ENCODE measurements around the gene ABCA9.

The ABCA9 gene

DNA sequence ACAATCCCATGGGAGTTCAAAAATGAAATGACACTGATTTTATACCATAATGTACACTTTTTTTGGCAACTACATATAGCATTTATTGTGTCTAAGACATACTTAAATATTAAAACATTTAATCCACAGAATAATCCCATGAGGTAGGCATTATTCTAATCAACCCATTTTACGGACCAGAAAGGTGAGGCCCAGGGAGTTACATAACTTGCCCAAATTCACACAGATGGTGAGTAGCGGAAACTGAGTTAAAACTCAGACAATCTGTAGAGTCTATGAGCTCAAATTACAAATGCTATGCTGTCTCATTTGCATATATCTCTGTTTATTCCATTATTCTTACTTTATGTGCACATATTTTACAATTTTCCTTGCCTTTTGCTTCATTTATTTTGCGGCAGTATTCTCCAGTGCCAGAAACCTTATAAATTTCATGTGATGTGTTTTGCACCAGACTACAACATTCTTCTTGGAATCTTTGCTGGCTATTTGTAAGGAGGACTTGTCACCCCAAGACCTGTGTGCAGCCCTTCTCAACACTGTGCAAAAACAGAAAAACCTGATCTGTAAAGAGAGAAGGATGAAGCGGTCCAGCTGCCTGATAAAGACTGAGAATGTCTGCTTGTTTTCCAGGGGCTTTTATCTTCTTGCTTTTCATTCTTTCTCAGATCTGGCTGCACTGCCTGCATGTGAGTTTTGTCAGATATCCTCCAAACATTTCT, 2.3 kb upstream of the ABCA9 start:
- in situ Hi-C loops (cut with HindIII; ENCODE audit: low pct_unique_long_range_greater_than_20kb, low sequenced_read_pairs): no loop called here
- DNase-seq (ENCODE audit: low read depth in 1 of 2, low spot score in 1 of 2): no peak
- TF ChIP-seq JUND (IDR thresholded peaks at IDR 0.05; ENCODE audit: low read depth): no peak

DNA sequence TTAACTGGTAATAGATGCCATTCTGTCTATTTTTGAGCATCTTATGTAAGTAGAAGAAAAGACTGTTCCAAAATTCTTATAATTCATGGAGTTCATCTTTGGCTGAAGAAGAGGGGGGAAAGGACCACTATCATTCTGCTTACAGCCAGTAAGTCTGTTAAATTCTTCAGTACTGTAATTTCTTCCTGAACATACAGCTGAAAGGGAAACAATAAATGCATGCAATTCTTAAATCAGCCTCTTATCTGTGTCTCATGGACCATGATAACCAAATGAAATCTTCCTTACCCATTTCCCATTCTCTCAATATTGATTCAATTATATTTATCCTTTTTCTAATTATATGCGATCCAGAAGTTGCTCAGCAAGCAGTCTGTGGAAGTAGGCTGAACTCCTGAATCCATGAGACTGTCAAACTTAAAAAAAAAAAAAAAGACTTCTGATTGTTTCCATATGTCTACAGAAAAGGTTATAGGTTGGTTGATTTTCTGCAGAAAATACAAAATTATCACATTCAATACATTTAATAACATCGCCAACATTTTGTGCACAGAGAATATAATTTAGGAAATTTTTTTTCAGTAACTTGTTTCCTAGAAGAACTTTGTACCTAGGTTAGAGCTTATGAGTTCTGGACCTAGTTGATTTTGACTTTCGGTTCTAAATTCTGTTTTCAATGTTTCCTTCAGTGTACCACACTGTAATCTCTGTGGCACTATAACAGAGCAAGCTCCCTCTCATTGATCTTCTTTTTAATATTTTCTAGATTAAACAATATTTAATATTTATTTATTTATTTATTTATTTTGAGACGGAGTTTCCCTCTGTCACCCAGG, 1.2 kb upstream of the ABCA9 start:
- no peak for TF ChIP-seq JUND (IDR thresholded peaks at IDR 0.05; ENCODE audit: low read depth)
- in situ Hi-C loops (cut with HindIII; ENCODE audit: low pct_unique_long_range_greater_than_20kb, low sequenced_read_pairs): no loop called here
- DNase-seq (ENCODE audit: low read depth in 1 of 2, low spot score in 1 of 2): no peak

DNA sequence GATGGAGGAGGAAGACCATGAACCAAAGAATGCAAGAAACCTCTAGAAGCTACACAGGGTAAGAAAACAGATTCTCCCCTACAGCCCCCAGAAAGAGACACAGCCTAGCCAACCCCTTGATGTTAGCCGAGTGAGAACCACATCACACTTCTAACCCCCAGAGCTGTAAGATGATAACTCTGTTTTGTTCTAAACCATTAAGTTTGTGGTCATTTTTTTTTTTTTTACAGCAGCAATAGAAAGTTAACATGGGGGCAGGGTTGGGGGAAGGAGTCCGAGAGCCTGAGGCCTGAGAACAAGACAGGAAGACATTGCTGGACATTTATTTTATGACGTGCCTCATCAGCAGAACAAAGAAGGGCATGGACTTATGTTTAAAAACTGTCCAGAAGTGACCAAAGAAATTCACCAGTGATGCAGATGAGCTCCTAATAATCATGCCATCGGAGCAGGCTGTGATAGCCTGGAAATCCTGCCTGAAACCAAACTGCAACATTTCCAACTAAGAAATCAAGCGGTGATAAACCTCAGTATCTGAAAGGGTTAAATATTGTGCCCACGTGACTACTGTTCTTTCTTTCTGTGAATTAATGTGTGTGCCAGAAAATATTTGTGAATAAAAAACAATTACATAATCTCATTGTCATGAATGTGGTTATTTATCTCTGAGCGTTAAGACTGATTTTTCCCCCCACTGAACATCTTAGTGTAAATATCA, 1.1 kb downstream of the ABCA9 start:
- in situ Hi-C loops (cut with HindIII; ENCODE audit: low pct_unique_long_range_greater_than_20kb, low sequenced_read_pairs): no loop called here
- no peak for DNase-seq (ENCODE audit: low read depth in 1 of 2, low spot score in 1 of 2)
- no peak for TF ChIP-seq JUND (IDR thresholded peaks at IDR 0.05; ENCODE audit: low read depth)

DNA sequence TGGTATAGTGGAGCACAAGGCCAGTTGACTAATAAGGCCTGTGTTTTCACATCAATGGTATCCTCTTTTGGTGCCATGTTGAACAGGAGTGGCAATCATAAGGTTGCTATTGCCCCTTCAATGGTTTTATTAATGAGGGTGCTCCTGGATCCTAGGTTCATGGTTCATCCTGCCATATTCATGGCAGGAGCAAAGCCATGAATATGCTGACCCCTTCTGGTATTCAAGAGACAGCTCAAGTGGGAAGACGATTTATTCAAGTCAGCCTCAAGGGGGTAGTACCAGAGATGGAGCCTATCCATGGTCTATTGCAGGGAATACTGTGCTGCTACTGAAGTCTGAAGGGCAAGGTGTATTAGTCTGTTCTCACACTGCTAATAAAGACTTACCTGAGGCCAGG, 2.6 kb downstream of the ABCA9 start:
- DNase-seq (ENCODE audit: low read depth in 1 of 2, low spot score in 1 of 2): no peak
- in situ Hi-C loops (cut with HindIII; ENCODE audit: low pct_unique_long_range_greater_than_20kb, low sequenced_read_pairs): no loop called here
- TF ChIP-seq JUND (IDR thresholded peaks at IDR 0.05; ENCODE audit: low read depth): no peak

DNA sequence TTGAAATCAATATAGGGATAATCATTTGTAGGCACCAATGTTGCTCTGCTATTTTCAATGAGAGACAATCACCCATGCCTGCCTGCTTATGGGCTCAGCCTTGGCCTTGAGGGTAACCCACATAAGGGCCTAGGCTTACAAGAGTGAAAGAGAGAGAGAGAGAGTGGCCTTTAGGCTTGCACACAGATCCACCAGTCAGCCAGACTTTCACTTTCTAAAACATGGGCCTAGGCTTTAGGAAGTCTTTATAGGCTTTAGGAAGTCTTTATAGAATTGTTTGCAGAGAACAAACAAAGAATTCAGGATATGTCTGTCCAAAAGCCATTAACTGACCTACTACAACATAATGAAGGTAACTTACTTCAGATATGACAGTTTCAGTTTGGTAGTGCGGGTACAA, 3.4 kb downstream of the ABCA9 start:
- TF ChIP-seq JUND (IDR thresholded peaks at IDR 0.05; ENCODE audit: low read depth): no peak
- no peak for DNase-seq (ENCODE audit: low read depth in 1 of 2, low spot score in 1 of 2)
- in situ Hi-C loops (cut with HindIII; ENCODE audit: low pct_unique_long_range_greater_than_20kb, low sequenced_read_pairs): no loop called here

DNA sequence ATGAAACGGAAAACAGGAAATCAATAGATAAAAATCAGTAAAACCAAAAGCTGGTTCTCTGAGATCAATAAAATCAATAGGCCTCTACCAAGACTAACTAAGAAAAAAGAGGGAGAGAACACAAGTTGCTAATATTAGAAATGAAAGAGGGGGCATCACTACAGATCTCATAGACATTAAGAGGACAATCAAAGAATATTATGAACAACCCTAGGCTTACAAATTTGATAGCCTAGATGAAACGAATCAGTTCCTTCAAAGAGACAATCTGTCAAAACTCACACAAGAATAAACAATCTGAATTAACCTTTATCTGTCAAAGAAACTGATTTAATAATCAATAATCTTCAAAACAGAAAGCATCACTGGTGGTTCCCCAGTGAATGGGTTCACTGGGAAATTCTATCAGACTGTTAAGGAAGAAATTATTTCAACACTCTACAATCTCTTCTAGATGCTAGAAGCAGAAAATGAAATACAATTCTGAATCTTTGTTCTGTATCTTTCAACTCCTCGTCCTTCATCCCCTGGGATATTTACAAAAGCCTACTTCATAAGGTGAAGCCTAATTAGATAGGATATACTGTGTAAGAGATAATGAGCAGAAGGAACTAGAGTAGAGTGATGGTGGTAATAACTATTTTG, 4.4 kb downstream of the ABCA9 start:
- in situ Hi-C loops (cut with HindIII; ENCODE audit: low pct_unique_long_range_greater_than_20kb, low sequenced_read_pairs): no loop called here
- no peak for TF ChIP-seq JUND (IDR thresholded peaks at IDR 0.05; ENCODE audit: low read depth)
- DNase-seq (ENCODE audit: low read depth in 1 of 2, low spot score in 1 of 2): no peak

DNA sequence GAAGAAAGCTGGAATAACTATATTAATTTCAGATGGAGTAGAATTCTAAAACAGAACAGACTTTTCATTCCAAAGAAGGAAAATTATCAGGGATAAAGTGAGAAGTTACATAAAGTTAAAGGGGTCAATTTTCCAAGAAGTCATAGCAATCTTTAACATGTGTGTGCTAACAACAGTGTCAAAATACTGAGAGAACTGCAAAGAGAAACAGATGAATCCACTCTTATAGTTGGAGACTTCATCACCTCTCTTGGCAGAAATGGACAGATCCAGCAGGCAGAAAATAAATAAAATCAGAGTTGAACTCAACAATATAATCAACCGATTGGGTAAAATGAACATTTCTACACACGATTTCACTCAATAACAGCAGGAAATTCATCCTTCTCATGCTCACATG, 5.4 kb downstream of the ABCA9 start:
- in situ Hi-C loops (cut with HindIII; ENCODE audit: low pct_unique_long_range_greater_than_20kb, low sequenced_read_pairs): no loop called here
- no peak for DNase-seq (ENCODE audit: low read depth in 1 of 2, low spot score in 1 of 2)
- TF ChIP-seq JUND (IDR thresholded peaks at IDR 0.05; ENCODE audit: low read depth): no peak

DNA sequence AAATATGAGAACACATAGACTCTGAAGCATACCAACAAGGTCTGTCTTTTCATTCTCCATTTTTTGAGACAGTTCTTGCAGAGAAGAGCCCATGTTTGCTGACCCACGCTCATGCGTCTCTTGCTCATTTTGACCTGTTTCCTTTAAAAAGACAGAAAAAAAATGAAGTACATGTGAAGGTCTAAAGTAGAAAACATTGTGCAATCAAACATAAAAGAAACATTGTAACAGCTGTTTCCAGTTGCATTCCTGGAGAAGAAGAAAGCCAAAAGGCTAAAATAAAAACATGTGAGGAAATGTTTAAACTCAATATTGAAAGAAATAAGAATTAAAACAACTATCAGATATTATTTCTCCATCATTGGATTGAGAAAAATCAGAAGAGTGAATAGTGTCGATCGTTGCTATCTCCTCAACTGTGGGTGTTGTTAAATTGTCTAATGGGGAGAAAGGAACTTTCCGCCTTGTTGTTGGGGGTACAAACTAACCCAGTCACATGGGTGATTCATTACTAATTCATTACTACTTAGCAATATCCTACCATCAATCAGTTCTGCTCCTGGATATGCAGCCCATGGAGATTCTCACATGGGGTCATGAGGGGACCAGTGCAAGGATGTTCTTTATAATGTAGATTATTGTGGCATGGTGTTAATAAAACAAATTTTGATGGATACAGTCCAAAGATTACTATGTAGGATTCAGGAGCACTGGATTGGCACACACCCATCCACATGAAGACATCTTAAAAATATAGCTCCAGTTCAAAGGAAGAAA, 9.5 kb downstream of the ABCA9 start:
- DNase-seq (ENCODE audit: low read depth in 1 of 2, low spot score in 1 of 2): no peak
- no peak for TF ChIP-seq JUND (IDR thresholded peaks at IDR 0.05; ENCODE audit: low read depth)
- in situ Hi-C loops (cut with HindIII; ENCODE audit: low pct_unique_long_range_greater_than_20kb, low sequenced_read_pairs): no loop called here

DNA sequence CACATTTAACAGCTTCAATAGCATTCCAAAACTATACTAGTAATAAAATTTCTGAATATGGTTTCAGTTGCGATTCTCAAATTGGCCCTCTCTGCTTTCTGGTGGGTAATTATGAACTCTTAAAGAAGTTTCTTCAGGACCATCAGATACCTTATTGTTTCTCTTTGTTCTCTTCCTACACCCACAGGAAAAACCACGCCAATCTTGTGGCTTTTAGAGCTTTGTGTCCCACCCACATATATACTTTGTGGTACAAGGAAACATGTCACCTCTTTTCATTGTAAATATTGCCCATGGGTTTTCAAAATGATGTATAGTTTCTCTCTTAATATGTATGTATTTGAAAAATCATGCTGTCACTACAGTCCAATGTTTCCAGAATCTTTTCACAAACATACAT, 12.1 kb downstream of the ABCA9 start:
- TF ChIP-seq JUND (IDR thresholded peaks at IDR 0.05; ENCODE audit: low read depth): no peak
- no peak for DNase-seq (ENCODE audit: low read depth in 1 of 2, low spot score in 1 of 2)
- in situ Hi-C loops (cut with HindIII; ENCODE audit: low pct_unique_long_range_greater_than_20kb, low sequenced_read_pairs): no loop called here

DNA sequence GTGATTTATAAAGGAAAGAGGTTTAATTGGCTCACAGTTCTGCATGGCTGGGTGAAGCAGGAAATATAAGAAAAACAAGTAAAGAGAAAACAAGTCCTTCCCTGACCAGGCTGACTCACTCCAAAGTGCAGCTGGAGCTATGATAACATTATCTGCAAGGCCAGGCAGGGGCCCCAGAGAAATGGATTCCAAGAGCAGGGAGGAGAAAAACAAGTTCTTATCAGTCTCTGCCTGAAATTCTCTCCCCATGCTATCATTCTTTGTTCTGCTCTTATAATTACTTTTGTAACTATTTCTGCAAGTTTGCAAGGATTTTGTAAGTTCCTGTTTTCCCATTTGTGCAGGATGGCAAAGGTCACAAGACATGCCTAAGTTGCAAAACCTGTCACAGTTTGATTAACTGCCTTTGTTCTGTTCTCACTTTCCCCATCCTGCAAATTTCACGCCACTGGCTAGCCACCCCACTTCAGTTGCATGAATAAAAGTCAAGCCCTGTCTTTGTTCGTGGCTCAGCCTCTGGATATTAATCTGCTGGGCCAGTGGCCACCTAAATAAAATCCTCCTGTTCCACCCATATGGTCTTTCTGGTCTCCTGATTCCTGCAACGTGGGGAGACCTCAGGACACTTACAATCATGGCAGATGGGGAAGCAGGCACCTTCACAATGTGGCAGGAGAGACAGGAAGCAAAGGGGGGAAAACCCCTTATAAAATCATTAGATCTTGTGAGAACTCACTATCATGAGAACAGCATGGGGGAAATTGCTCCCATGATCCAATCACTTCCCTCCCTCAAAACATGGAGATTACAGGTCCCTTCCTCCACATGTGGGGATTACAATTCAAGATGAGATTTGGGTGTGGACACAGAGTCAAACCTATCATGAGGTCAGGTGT, 13.1 kb downstream of the ABCA9 start:
- in situ Hi-C loops (cut with HindIII; ENCODE audit: low pct_unique_long_range_greater_than_20kb, low sequenced_read_pairs): no loop called here
- no peak for DNase-seq (ENCODE audit: low read depth in 1 of 2, low spot score in 1 of 2)
- TF ChIP-seq JUND (IDR thresholded peaks at IDR 0.05; ENCODE audit: low read depth): no peak
